HUES48 (cell line): ENCODE results near the gene NIPAL3.
"Not testable (repeated sequence)": the region's sequence is repeated elsewhere in the genome, so short reads cannot be mapped to it uniquely, and the experiment has no call there.

Experiments
- H3K27ac ChIP-seq: one replicate; pipeline ENCODE4 v1.7.0; 2013; ENCODE audit warnings: low read depth, low read length, inconsistent platforms
- H3K27me3 ChIP-seq: 2 replicates; pipeline ENCODE4 v1.6.1; 2013; ENCODE audit warnings: mild to moderate bottlenecking, low read length; ENCODE audit not compliant: control insufficient read depth, insufficient read depth
- H3K36me3 ChIP-seq: 2 replicates; pipeline ENCODE4 v1.6.1; 2013; ENCODE audit warnings: low read length; ENCODE audit not compliant: control insufficient read depth, insufficient read depth
- H3K4me1 ChIP-seq: 2 replicates; pipeline ENCODE4 v1.6.1; 2013; ENCODE audit warnings: mild to moderate bottlenecking, low read length; ENCODE audit not compliant: control insufficient read depth, insufficient read depth
- H3K4me3 ChIP-seq: 2 replicates; pipeline ENCODE4 v1.5.1; 2013; ENCODE audit warnings: mild to moderate bottlenecking, low read depth, low read length
- H3K9ac ChIP-seq: 2 replicates; pipeline ENCODE4 v1.6.1; 2013; ENCODE audit warnings: mild to moderate bottlenecking, low read depth, low read length, moderate library complexity
- H3K9me3 ChIP-seq: 2 replicates; pipeline ENCODE4 v1.6.1; 2013; ENCODE audit warnings: low read length; ENCODE audit not compliant: control insufficient read depth, insufficient read depth

NIPAL3 gene

GRCh38 chr1:24491577-24492360 is 76.2 kb downstream of the NIPAL3 start:
- no peak overlapping the region for H3K27ac ChIP-seq
- no peak overlapping the region for H3K9ac ChIP-seq
- no peaks in the 10 kb centered on the region for H3K36me3 ChIP-seq
- peaks cover 19% of the 10 kb centered on the region for H3K9me3 ChIP-seq
- H3K27me3 ChIP-seq, result no peaks in the 10 kb centered on the region
- no peak overlapping the region for H3K4me3 ChIP-seq
- H3K4me1 ChIP-seq, result no peaks in the 10 kb centered on the region

GRCh38 chr1:24492935-24493334 is 77.3 kb downstream of the NIPAL3 start:
- H3K4me1 ChIP-seq, H3K36me3 ChIP-seq, H3K9ac ChIP-seq, H3K27me3 ChIP-seq, H3K4me3 ChIP-seq, H3K27ac ChIP-seq: not testable (repeated sequence)
- H3K9me3 ChIP-seq, result peaks cover 19% of the 10 kb centered on the region

- Histone ChIP-seq H3K4me1 (no peaks in the 10 kb centered on the region), H3K4me3 (no peak overlapping the region), H3K9ac (no peak overlapping the region), H3K27me3 (no peaks in the 10 kb centered on the region), H3K9me3 (peaks cover 19% of the 10 kb centered on the region), H3K36me3 (no peaks in the 10 kb centered on the region), H3K27ac (no peak overlapping the region)
These were observed 78.2 kb downstream of the NIPAL3 start for GRCh38 chr1:24493785-24494184.

GRCh38 chr1:24498589-24498988 is 83.0 kb downstream of the NIPAL3 start:
- H3K27ac ChIP-seq, result no peak overlapping the region
- no peak overlapping the region for H3K9ac ChIP-seq
- H3K4me1 ChIP-seq, result peaks cover 4% of the 10 kb centered on the region; the same call in 1 of the 2 replicates
- no peaks in the 10 kb centered on the region for H3K9me3 ChIP-seq
- H3K36me3 ChIP-seq, result no peaks in the 10 kb centered on the region
- no peak overlapping the region for H3K4me3 ChIP-seq
- no peaks in the 10 kb centered on the region for H3K27me3 ChIP-seq

- Histone ChIP-seq H3K36me3 (no peaks in the 10 kb centered on the region), H3K4me1 (peaks cover 15% of the 10 kb centered on the region), H3K27ac (no peak overlapping the region), H3K9ac (no peak overlapping the region), H3K9me3 (no peaks in the 10 kb centered on the region), H3K4me3 (no peak overlapping the region), H3K27me3 (no peaks in the 10 kb centered on the region)
These were observed 84.9 kb downstream of the NIPAL3 start for GRCh38 chr1:24500448-24501048.

GRCh38 chr1:24501371-24502064 is 85.9 kb downstream of the NIPAL3 start:
- Histone ChIP-seq H3K4me1 (peaks cover 17% of the 10 kb centered on the region), H3K9ac (no peak overlapping the region), H3K27ac (peak overlapping the region; percentile 17), H3K36me3 (no peaks in the 10 kb centered on the region), H3K4me3 (peak overlapping the region; percentile 80), H3K9me3 (no peaks in the 10 kb centered on the region), H3K27me3 (no peaks in the 10 kb centered on the region)

GRCh38 chr1:24502065-24502708 is 86.6 kb downstream of the NIPAL3 start:
- Histone ChIP-seq H3K4me1 (peaks cover 24% of the 10 kb centered on the region), H3K9ac (peak overlapping the region; percentile 54), H3K4me3 (peak overlapping the region; percentile 80), H3K9me3 (no peaks in the 10 kb centered on the region), H3K36me3 (no peaks in the 10 kb centered on the region), H3K27me3 (no peaks in the 10 kb centered on the region), H3K27ac (peak overlapping the region; percentile 73)

- Histone ChIP-seq H3K27ac (peak within 1 kb of the TSS; percentile 73), H3K27me3 (no peaks in the 10 kb centered on the region), H3K36me3 (no peaks in the 10 kb centered on the region), H3K4me1 (peaks cover 29% of the 10 kb centered on the region), H3K9ac (peak within 1 kb of the TSS; percentile 54), H3K4me3 (peak within 1 kb of the TSS; percentile 80), H3K9me3 (no peaks in the 10 kb centered on the region)
These were observed 87.1 kb downstream of the NIPAL3 start, which contains the start of gene RCAN3 for GRCh38 chr1:24502709-24503058. Gene RCAN3 (plus strand): TSS chr1:24502836. CDS start chr1:24514373, 11,537 bp downstream.

- H3K27me3 ChIP-seq, result no peaks in the 10 kb centered on the region
- H3K9me3 ChIP-seq, result no peaks in the 10 kb centered on the region
- peak overlapping the region; percentile 29 for H3K27ac ChIP-seq
- H3K9ac ChIP-seq, result peak overlapping the region; percentile 34; the same call in 1 of the 2 replicates
- H3K4me3 ChIP-seq, result peak overlapping the region; percentile 80
- H3K4me1 ChIP-seq, result peaks cover 33% of the 10 kb centered on the region
- H3K36me3 ChIP-seq, result no peaks in the 10 kb centered on the region
These were observed 87.6 kb downstream of the NIPAL3 start for GRCh38 chr1:24503059-24503751.

- Histone ChIP-seq H3K4me1 (peaks cover 36% of the 10 kb centered on the region), H3K27ac (no peak overlapping the region), H3K9ac (no peak overlapping the region), H3K9me3 (no peaks in the 10 kb centered on the region), H3K36me3 (no peaks in the 10 kb centered on the region), H3K4me3 (peak overlapping the region; percentile 80), H3K27me3 (no peaks in the 10 kb centered on the region)
These were observed 88.4 kb downstream of the NIPAL3 start for GRCh38 chr1:24503870-24504523.
